B cell (primary cell): Measurements from ENCODE around the gene MEX3A. TPM values are rescaled to one million over a fixed set of nuclear protein-coding genes. Genes with fewer than 3 reads are reported as not detected.

Experiments used
- ATAC-seq: fragments of 200-7000 bp; cut with Tn5 transposase; one replicate; pipeline ENCODE4 v1.10.0; 2021; ENCODE audit warnings: low read depth, mild to moderate bottlenecking, moderate number of reproducible peaks, moderate library complexity
- CTCF ChIA-PET: fragments of 350-600 bp; sonication (Branson Sonifier 250); formaldehyde crosslinking; loops from one replicate; lab custom pipeline; 2021; ENCODE audit warnings: antibody characterized with exemption, inconsistent platforms; lab: Charles Lee
- POLR2A ChIA-PET: fragments of 350-600 bp; sonication (Branson Sonifier 250); formaldehyde crosslinking; loops from one replicate; lab custom pipeline; 2021; ENCODE audit warnings: antibody characterized with exemption; lab: Charles Lee
- DNase-seq: peaks from one replicate; pipeline ENCODE4 v3.0.0; 2013
- H2AFZ ChIP-seq: 2 replicates; pipeline ENCODE4 v1.6.1; 2012; ENCODE audit warnings: mild to moderate bottlenecking, low read depth, low read length; ENCODE audit not compliant: insufficient read depth, poor library complexity, severe bottlenecking
- H3K27ac ChIP-seq, 2 donors: 1 replicate in 1 of 2; 2 replicates in 1 of 2; pipeline ENCODE4 v1.5.1; 2012 to 2013; ENCODE audit warnings: low read length in 2 of 2, mild to moderate bottlenecking in 2 of 2, moderate library complexity in 1 of 2
- H3K27me3 ChIP-seq, 4 experiments: fragments of 200-600 bp in 1 of 4; sonication (generic) in 1 of 4; replicated peaks in 1 of 4; 1 replicate in 2 of 4; 2 replicates in 2 of 4; pipeline versions ENCODE4 v1.6.1 to v1.7.0; 2013 to 2016; ENCODE audit warnings: low read length in 3 of 4, mild to moderate bottlenecking in 2 of 4, mixed read lengths in 1 of 4, moderate library complexity in 1 of 4; ENCODE audit not compliant: insufficient read depth in 4 of 4, control insufficient read depth in 3 of 4; ENCODE audit errors: control extremely low read depth in 1 of 4
- H3K36me3 ChIP-seq, 2 experiments: replicated peaks in 1 of 2; 1 replicate in 1 of 2; 2 replicates in 1 of 2; pipeline versions ENCODE4 v1.6.1 to v1.7.1; 2013; ENCODE audit warnings: low read length in 1 of 2; ENCODE audit not compliant: insufficient read depth in 2 of 2, control insufficient read depth in 1 of 2; ENCODE audit errors: control extremely low read depth in 1 of 2, extremely low read depth in 1 of 2
- H3K4me1 ChIP-seq, 2 donors: fragments of 200-600 bp in 1 of 2; sonication (generic) in 1 of 2; 1 replicate in 1 of 2; 2 replicates in 1 of 2; pipeline versions ENCODE4 v1.5.1 to v1.6.1; 2013 to 2017; ENCODE audit warnings: low read length in 2 of 2; ENCODE audit not compliant: control insufficient read depth in 2 of 2, insufficient read depth in 2 of 2
- H3K4me2 ChIP-seq: replicated peaks from 2 replicates; pipeline ENCODE3; 2012; ENCODE audit warnings: mild to moderate bottlenecking, low read depth, low read length; ENCODE audit not compliant: poor library complexity, severe bottlenecking
- H3K4me3 ChIP-seq, 5 experiments: fragments of 200-600 bp in 1 of 5; sonication (generic) in 1 of 5; 1 replicate in 3 of 5; 2 replicates in 2 of 5; pipeline versions ENCODE4 v1.5.1 to v1.7.0; 2011 to 2016; ENCODE audit warnings: low read length in 4 of 5, mild to moderate bottlenecking in 4 of 5, low read depth in 2 of 5, control low read depth in 1 of 5, moderate library complexity in 1 of 5; ENCODE audit not compliant: insufficient read depth in 1 of 5; ENCODE audit errors: control extremely low read depth in 1 of 5, extremely low read depth in 1 of 5
- H3K79me2 ChIP-seq: fragments of 200-600 bp; sonication (generic); one replicate; pipeline ENCODE4 v1.6.0; 2016; ENCODE audit warnings: low read length; ENCODE audit not compliant: control insufficient read depth, insufficient read depth
- H3K9ac ChIP-seq: fragments of 200-600 bp; sonication (generic); 2 replicates; pipeline ENCODE4 v1.6.1; 2017; ENCODE audit warnings: mild to moderate bottlenecking, low read length, moderate library complexity
- H3K9me3 ChIP-seq, 3 donors: one replicate each; pipeline versions ENCODE4 v1.6.1 to v1.7.1; 2013; ENCODE audit warnings: low read length in 2 of 3; ENCODE audit not compliant: control insufficient read depth in 2 of 3, insufficient read depth in 1 of 3; ENCODE audit errors: control extremely low read depth in 1 of 3
- H4K20me1 ChIP-seq: 2 replicates; pipeline ENCODE4 v1.6.0; 2012; ENCODE audit warnings: mild to moderate bottlenecking, low read length; ENCODE audit not compliant: insufficient read depth, control insufficient read depth, poor library complexity, severe bottlenecking
- H3K27ac Mint-ChIP-seq: one replicate; pipeline ENCODE4 v1.8.0; 2021; ENCODE audit warnings: mixed read lengths
- H3K27me3 Mint-ChIP-seq: one replicate; pipeline ENCODE4 v1.8.0; 2021; ENCODE audit warnings: mixed read lengths
- H3K4me1 Mint-ChIP-seq: one replicate; pipeline ENCODE4 v1.8.0; 2021; ENCODE audit warnings: mixed read lengths
- H3K4me3 Mint-ChIP-seq: one replicate; pipeline ENCODE4 v1.8.0; 2021; ENCODE audit warnings: mixed read lengths
- H3K9me3 Mint-ChIP-seq: one replicate; pipeline ENCODE4 v1.8.0; 2022; ENCODE audit warnings: mixed read lengths; ENCODE audit not compliant: insufficient read depth
- CTCF ChIP-seq: fragments of 200-600 bp; IDR thresholded peaks from one replicate; pipeline ENCODE4 v1.8.0; 2022; ENCODE audit warnings: antibody characterized with exemption, mild to moderate bottlenecking
- EZH2 ChIP-seq: IDR thresholded peaks from 2 replicates; pipeline ENCODE4 v1.6.1; 2012; ENCODE audit warnings: borderline replicate concordance, low read depth, mild to moderate bottlenecking, moderate library complexity, low read length; ENCODE audit not compliant: insufficient read depth, poor library complexity, severe bottlenecking
- WGBS: methylation state at CpG from one replicate; pipeline ENCODE4 v1.1.5; 2013; ENCODE audit warnings: missing lambda C conversion rate; ENCODE audit not compliant: insufficient coverage; 5-methylcytosine and 5-hydroxymethylcytosine counted together
- intact Hi-C: fragments of 100-400 bp; cut with micrococcal nuclease; formaldehyde crosslinking; loops from one replicate; pipeline ENCODE4 v1.10.0; 2022
- polyA plus RNA-seq: library from polyadenylated mRNA; depleted of rRNA; stranded (reverse); fragments of >200 nt; gene quantifications from 2 replicates; pipeline ENCODE4 v1.2.3, GENCODE V29; 2012
- total RNA-seq, 2 donors: library from RNA; stranded (reverse); fragments of 120-200 nt in 1 of 2; gene quantifications; 1 replicate in 1 of 2; 2 replicates in 1 of 2; pipeline versions ENCODE4 v1.2.3 to v1.2.4, GENCODE V29; 2013 to 2022

The MEX3A gene
- total and polyA plus RNA-seq, 2 donors (not counting 1 experiment from before 2014, with no cell fraction given), result 0.27 to 1.1 TPM

GRCh38 chr1:156104065-156104810 is 22.0 kb upstream of the MEX3A start:
- DNase-seq (peak; percentile 73), ATAC-seq (no peak)
- peak overlapping the region; percentile 86 for H3K4me3 Mint-ChIP-seq
- POLR2A ChIA-PET, result no interaction called here
- Histone ChIP-seq H3K9me3 (no peaks in the 10 kb centered on the region), H3K4me1 (peaks cover 35 to 43% of the 10 kb centered on the region in 2 donors), H3K27ac (peak overlapping the region in 1 of 2 donors; percentile 99), H3K4me3 (no peak overlapping the region), H2AFZ (no peak overlapping the region), H3K27me3 (peaks cover 0 to 5% (median 2%) of the 10 kb centered on the region in 4 experiments), H3K36me3 (no peaks in the 10 kb centered on the region), H3K79me2 (no peaks in the 10 kb centered on the region), H3K4me2 (peak overlapping the region; percentile 20), H3K9ac (no peak overlapping the region), H4K20me1 (no peaks in the 10 kb centered on the region)
- intact Hi-C loops, result no loop called here
- WGBS, result 56% methylated on average over 5 of the region's 15 CpGs
- no peaks in the 10 kb centered on the region for H3K9me3 Mint-ChIP-seq
- H3K4me1 Mint-ChIP-seq, result peaks cover 55% of the 10 kb centered on the region
- CTCF ChIA-PET, result interaction anchor here (0.6 to 23.7 kb wide), 4 partner anchors 7 to 120 kb away, joined by 3 to 970 read pairs (median 42); partner anchors contain the start of gene LMNA
- no peak for TF ChIP-seq CTCF
- TF ChIP-seq EZH2, result no peak
- no peaks in the 10 kb centered on the region for H3K27me3 Mint-ChIP-seq
- H3K27ac Mint-ChIP-seq, result peak overlapping the region; percentile 92

- Histone ChIP-seq H3K4me1 (peaks cover 35 to 43% of the 10 kb centered on the region in 2 donors), H3K4me2 (peak overlapping the region; percentile 20), H2AFZ (no peak overlapping the region), H3K27me3 (peaks cover 0 to 5% (median 2%) of the 10 kb centered on the region in 4 experiments), H3K9me3 (no peaks in the 10 kb centered on the region), H3K4me3 (no peak overlapping the region), H3K79me2 (no peaks in the 10 kb centered on the region), H3K36me3 (no peaks in the 10 kb centered on the region), H4K20me1 (no peaks in the 10 kb centered on the region), H3K27ac (no peak overlapping the region), H3K9ac (no peak overlapping the region)
- Mint-ChIP-seq H3K27me3 (no peaks in the 10 kb centered on the region), H3K27ac (peak overlapping the region; percentile 92), H3K4me1 (peaks cover 49% of the 10 kb centered on the region), H3K4me3 (no peak overlapping the region), H3K9me3 (no peaks in the 10 kb centered on the region)
- 65% methylated on average over 5 of the region's 9 CpGs for WGBS
- POLR2A ChIA-PET, result no interaction called here
- CTCF ChIA-PET, result interaction anchor here (0.6 to 23.7 kb wide), 2 partner anchors 11 to 22 kb away, joined by 6 to 970 read pairs; partner anchors contain the start of gene LMNA
- intact Hi-C loops, result no loop called here
- DNase-seq (no peak), ATAC-seq (no peak)
- TF ChIP-seq CTCF (no peak), EZH2 (no peak)
Measured at GRCh38 chr1:156103521-156103947, 21.3 kb upstream of the MEX3A start.
